Fibroblast of lung (primary cell): ENCODE results near the gene VPS26B. TPM values are rescaled to one million over a fixed set of nuclear protein-coding genes. Genes with fewer than 3 reads are reported as not detected.

Experiments
- DNase-seq, 2 donors: peaks; one replicate each; pipeline versions ENCODE4 v3.0.0 to v3.0.0-alpha.2; 2010; ENCODE audit warnings: low read depth in 2 of 2
- H2AFZ ChIP-seq: 2 replicates; pipeline ENCODE4 v1.5.1; 2012; ENCODE audit warnings: low read length, control low read depth, inconsistent platforms
- H3K27ac ChIP-seq: 2 replicates; pipeline ENCODE4 v1.5.1; 2011; ENCODE audit warnings: low read length, control low read depth; ENCODE audit not compliant: insufficient read depth
- H3K27me3 ChIP-seq: 2 replicates; pipeline ENCODE4 v1.5.1; 2011; ENCODE audit warnings: mild to moderate bottlenecking, low read length; ENCODE audit not compliant: control insufficient read depth, insufficient read depth
- H3K36me3 ChIP-seq: 2 replicates; pipeline ENCODE4 v1.5.1; 2011; ENCODE audit warnings: low read length; ENCODE audit not compliant: control insufficient read depth, insufficient read depth
- H3K4me1 ChIP-seq: 2 replicates; pipeline ENCODE4 v1.5.1; 2011; ENCODE audit warnings: low read length; ENCODE audit not compliant: control insufficient read depth, insufficient read depth; ENCODE audit errors: extremely low read depth
- H3K4me2 ChIP-seq: 2 replicates; pipeline ENCODE4 v1.5.1; 2011; ENCODE audit warnings: low read length, control low read depth; ENCODE audit not compliant: insufficient read depth; ENCODE audit errors: extremely low read depth
- H3K4me3 ChIP-seq, 4 experiments: fragments of 200-600 bp in 1 of 4; sonication (generic) in 1 of 4; replicated peaks in 1 of 4; 2 replicates each; pipeline ENCODE4 v1.5.1; 2011 to 2016; ENCODE audit warnings: low read length in 4 of 4, low read depth in 3 of 4, mild to moderate bottlenecking in 3 of 4, control low read depth in 2 of 4, inconsistent platforms in 1 of 4, mixed read lengths in 1 of 4; ENCODE audit not compliant: insufficient read depth in 1 of 4; ENCODE audit errors: control extremely low read depth in 1 of 4
- H3K79me2 ChIP-seq: 2 replicates; pipeline ENCODE4 v1.5.1; 2012; ENCODE audit warnings: mild to moderate bottlenecking, low read length, inconsistent platforms; ENCODE audit not compliant: control insufficient read depth, insufficient read depth
- H3K9ac ChIP-seq: 2 replicates; pipeline ENCODE4 v1.5.1; 2011; ENCODE audit warnings: mild to moderate bottlenecking, low read length, control low read depth; ENCODE audit not compliant: insufficient read depth
- H3K9me3 ChIP-seq: 2 replicates; pipeline ENCODE4 v1.5.1; 2012; ENCODE audit warnings: low read depth, low read length; ENCODE audit not compliant: control insufficient read depth, insufficient read depth
- H4K20me1 ChIP-seq: 2 replicates; pipeline ENCODE4 v1.5.1; 2011; ENCODE audit warnings: low read length; ENCODE audit not compliant: control insufficient read depth, insufficient read depth; ENCODE audit errors: extremely low read depth
- CTCF ChIP-seq, 2 donors: IDR thresholded peaks in 1 of 2; conservative IDR thresholded peaks in 1 of 2; 1 replicate in 1 of 2; 2 replicates in 1 of 2; pipeline ENCODE4 v1.5.1; 2011 to 2012; ENCODE audit warnings: low read length in 2 of 2, control low read depth in 1 of 2, inconsistent platforms in 1 of 2, low read depth in 1 of 2, mild to moderate bottlenecking in 1 of 2
- EZH2 ChIP-seq: IDR thresholded peaks from 2 replicates; pipeline ENCODE4 v1.5.1; 2012; ENCODE audit warnings: low read length, control low read depth, mild to moderate bottlenecking; ENCODE audit errors: missing control alignments
- polyA plus RNA-seq, 2 donors: library from polyadenylated mRNA; depleted of rRNA in 1 of 2; stranded (reverse) in 1 of 2; unstranded in 1 of 2; fragments of >200 nt; gene quantifications; 2 replicates each; pipeline ENCODE4 v1.2.1, GENCODE V29; 2011 to 2012; ENCODE audit warnings: missing spikeins in 1 of 2
- total RNA-seq: library from RNA; depleted of rRNA; stranded (reverse); fragments of >200 nt; gene quantifications from 2 replicates; pipeline ENCODE4 v1.2.1, GENCODE V29; 2014

The VPS26B gene
- total and polyA plus RNA-seq, 2 donors (not counting 1 experiment from before 2014, with no cell fraction given) = 39.0 to 44.3 TPM

DNA sequence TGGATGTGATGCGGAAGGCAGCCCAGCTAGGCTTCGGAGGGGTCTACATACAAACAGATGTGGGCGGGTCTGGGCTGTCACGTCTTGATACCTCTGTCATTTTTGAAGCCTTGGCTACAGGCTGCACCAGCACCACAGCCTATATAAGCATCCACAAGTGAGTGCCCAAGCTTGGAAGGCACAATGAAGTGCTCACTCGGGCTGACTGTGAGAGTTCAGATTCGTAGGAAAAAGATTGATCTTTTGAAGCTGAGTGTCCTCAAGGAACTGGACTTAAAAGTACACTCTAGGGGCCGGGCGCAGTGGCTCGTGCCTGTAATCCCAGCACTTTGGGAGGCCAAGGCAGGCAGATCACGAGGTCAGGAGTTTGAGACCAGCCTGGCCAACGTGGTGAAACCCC is 32.6 kb downstream of the VPS26B start:
- peaks cover 5% of the 10 kb centered on the region for H3K79me2 ChIP-seq
- peaks cover 1% of the 10 kb centered on the region for H3K36me3 ChIP-seq
- no peak overlapping the region for H3K9ac ChIP-seq
- no peak overlapping the region for H3K27ac ChIP-seq
- no peaks in the 10 kb centered on the region for H3K27me3 ChIP-seq
- no peaks in the 10 kb centered on the region for H3K9me3 ChIP-seq
- H3K4me3 ChIP-seq = no peak overlapping the region
- TF ChIP-seq EZH2 (no peak), CTCF (conservative IDR thresholded peaks at IDR 0.05 in 1 of 2, IDR thresholded peaks at IDR 0.05 in 1 of 2; ENCODE audit: low read depth in 1 of 2, low read length in 2 of 2) (no peak)
- no peaks in the 10 kb centered on the region for H4K20me1 ChIP-seq
- no peak for DNase-seq
- no peak overlapping the region for H3K4me2 ChIP-seq
- H2AFZ ChIP-seq = no peak overlapping the region
- peaks cover 2% of the 10 kb centered on the region for H3K4me1 ChIP-seq

GRCh38 chr11:134258577-134258976 is 34.1 kb downstream of the VPS26B start:
- Histone ChIP-seq H3K27me3 (no peaks in the 10 kb centered on the region), H3K9me3 (no peaks in the 10 kb centered on the region), H2AFZ (no peak overlapping the region), H3K9ac (no peak overlapping the region), H3K27ac (no peak overlapping the region), H4K20me1 (no peaks in the 10 kb centered on the region), H3K36me3 (peaks cover 4% of the 10 kb centered on the region), H3K4me1 (no peaks in the 10 kb centered on the region), H3K4me3 (no peak overlapping the region), H3K79me2 (peaks cover 5% of the 10 kb centered on the region), H3K4me2 (no peak overlapping the region)
- no peak for TF ChIP-seq CTCF (conservative IDR thresholded peaks at IDR 0.05 in 1 of 2, IDR thresholded peaks at IDR 0.05 in 1 of 2; ENCODE audit: low read depth in 1 of 2, low read length in 2 of 2)
- no peak for TF ChIP-seq EZH2
- DNase-seq = no peak

DNA sequence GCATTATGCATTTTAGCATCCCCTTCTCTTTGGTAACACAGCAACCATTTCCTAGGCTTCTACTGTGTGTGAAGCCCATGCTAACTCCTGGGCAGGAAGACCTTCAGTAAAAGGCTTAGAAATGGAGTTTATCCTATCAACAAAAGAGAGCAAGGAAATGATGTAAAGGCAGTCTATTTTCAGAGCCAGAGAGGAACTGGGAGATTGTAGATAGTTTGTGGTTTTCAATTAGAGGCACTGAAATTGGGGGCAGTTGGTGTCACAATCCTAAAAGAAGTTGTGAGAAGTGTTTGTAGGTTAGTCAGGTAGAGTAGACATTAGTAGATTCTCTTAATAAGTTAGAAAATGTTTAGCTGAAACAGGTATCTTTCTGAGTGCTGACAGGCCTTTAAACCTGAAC is 36.0 kb downstream of the VPS26B start:
- Histone ChIP-seq H3K4me2 (no peak overlapping the region), H3K27ac (no peak overlapping the region), H3K27me3 (no peaks in the 10 kb centered on the region), H3K79me2 (no peaks in the 10 kb centered on the region), H3K9me3 (no peaks in the 10 kb centered on the region), H3K9ac (no peak overlapping the region), H2AFZ (no peak overlapping the region), H3K4me3 (no peak overlapping the region), H3K36me3 (peaks cover 4% of the 10 kb centered on the region), H4K20me1 (no peaks in the 10 kb centered on the region), H3K4me1 (no peaks in the 10 kb centered on the region)
- TF ChIP-seq CTCF (conservative IDR thresholded peaks at IDR 0.05 in 1 of 2, IDR thresholded peaks at IDR 0.05 in 1 of 2; ENCODE audit: low read depth in 1 of 2, low read length in 2 of 2) (no peak), EZH2 (no peak)
- no peak for DNase-seq
